Activated CD4-positive, alpha-beta memory T cell treated with anti-CD3 and anti-CD28 coated beads, Interleukin-2, amount 10 ng/mL, durations not matched to agents 7 days and 5 days (primary cell): ENCODE measurements around the gene TTC33. TPM values are rescaled to one million over a fixed set of nuclear protein-coding genes. Genes with fewer than 3 reads are reported as not detected.
"Not testable (repeated sequence)": the region's sequence is repeated elsewhere in the genome, so short reads cannot be mapped to it uniquely, and the experiment has no call there.

Experiments
- CTCF ChIA-PET: fragments of 350-600 bp; sonication (Branson Sonifier 250); formaldehyde crosslinking; loops from one replicate; lab custom pipeline; 2021; ENCODE audit warnings: antibody characterized with exemption, inconsistent platforms; lab: Charles Lee
- POLR2A ChIA-PET: fragments of 350-600 bp; sonication (Branson Sonifier 250); formaldehyde crosslinking; loops from one replicate; lab custom pipeline; 2021; ENCODE audit warnings: antibody characterized with exemption; lab: Charles Lee
- DNase-seq: peaks from one replicate; pipeline ENCODE4 v3.0.0-alpha.2; 2020
- H3K27ac Mint-ChIP-seq: one replicate; pipeline ENCODE4 v1.8.0; 2021; ENCODE audit warnings: mild to moderate bottlenecking, mixed read lengths
- H3K27me3 Mint-ChIP-seq: one replicate; pipeline ENCODE4 v1.8.0; 2021; ENCODE audit warnings: mixed read lengths
- H3K36me3 Mint-ChIP-seq: one replicate; pipeline ENCODE4 v1.8.0; 2021; ENCODE audit warnings: low read depth, mixed read lengths
- H3K4me1 Mint-ChIP-seq: one replicate; pipeline ENCODE4 v1.8.0; 2021; ENCODE audit warnings: mixed read lengths
- H3K4me3 Mint-ChIP-seq: one replicate; pipeline ENCODE4 v1.8.0; 2021; ENCODE audit warnings: mild to moderate bottlenecking, mixed read lengths
- H3K9me3 Mint-ChIP-seq: one replicate; pipeline ENCODE4 v1.8.0; 2021; ENCODE audit warnings: mixed read lengths
- total RNA-seq, 2 experiments: library from RNA; stranded (reverse); gene quantifications; one replicate each; pipeline ENCODE4 v1.2.3, GENCODE V29; 2021

Gene TTC33
- total RNA-seq, 2 experiments from 2014 or later, result 19.6 to 19.9 TPM

DNA sequence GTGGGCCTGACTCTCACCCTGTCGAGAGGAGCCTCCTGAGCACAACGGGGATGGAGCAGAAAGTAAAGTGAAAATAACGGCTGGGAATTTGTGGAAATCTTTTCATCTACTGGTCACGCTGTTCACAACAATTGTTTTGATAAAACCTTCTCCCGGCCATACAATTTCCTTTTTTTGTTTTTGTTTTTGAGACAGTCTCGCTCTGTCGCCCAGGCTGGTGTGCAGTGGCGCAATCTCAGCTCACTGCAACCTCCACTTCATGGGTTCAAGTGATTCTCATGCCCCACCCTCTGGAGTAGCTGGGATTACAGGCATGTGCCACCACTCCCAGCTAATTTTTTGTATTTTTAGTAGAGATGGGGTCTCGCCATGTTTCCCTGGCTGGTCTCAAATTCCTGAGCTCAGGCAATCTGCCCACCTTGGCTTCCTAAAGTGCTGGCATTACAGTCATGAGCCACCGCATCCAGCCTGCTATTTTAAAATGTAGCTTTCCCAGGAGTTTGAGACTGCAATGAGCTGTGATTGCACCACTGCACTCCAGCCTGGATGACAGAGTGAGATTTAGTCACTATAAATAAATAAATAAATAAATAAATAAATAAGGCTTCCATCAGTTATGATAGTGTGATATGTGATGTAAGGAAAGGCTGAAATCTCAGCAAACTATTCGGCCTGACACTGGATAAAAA is 149.5 kb downstream of the TTC33 start:
- Mint-ChIP-seq H3K4me3 (peak overlapping the region; percentile 28), H3K27ac (peak overlapping the region; percentile 65)
- CTCF ChIA-PET, result no interaction called here

DNA sequence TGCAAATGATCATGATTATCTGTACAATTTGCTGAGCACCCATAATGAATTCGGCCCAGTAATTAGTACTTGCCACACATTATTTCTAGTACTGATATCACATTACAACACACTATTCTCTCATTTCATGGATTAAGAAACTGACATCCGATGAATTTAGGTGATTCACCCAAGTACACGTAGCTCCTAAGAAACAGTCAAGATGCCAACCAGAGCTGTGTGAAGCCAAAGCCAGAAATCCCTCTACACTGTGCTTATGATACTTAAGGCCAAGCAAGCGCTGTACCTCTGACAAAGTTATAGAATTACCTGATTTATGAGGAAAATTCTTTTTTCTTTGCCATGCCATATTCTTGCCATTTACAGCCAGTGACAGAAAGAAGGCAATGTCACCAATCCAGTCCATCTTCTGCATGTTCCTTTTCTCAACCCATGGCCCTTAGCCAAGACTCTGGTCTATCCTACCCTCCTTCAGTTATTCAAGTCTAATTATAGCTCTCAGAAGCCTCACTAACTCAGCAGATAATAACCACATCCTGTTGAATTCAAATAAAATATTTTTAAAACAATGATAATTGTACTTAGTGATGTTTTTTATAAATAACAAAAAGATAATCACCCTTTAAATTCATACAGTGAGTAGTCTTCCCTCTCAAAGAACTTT is 150.3 kb downstream of the TTC33 start:
- Mint-ChIP-seq H3K36me3 (peaks cover 3% of the 10 kb centered on the region), H3K4me3 (peak overlapping the region; percentile 28), H3K27me3 (no peaks in the 10 kb centered on the region), H3K4me1 (peaks cover 32% of the 10 kb centered on the region), H3K9me3 (no peaks in the 10 kb centered on the region), H3K27ac (peak overlapping the region; percentile 65)
- no peak for DNase-seq
- CTCF ChIA-PET, result no interaction called here
- POLR2A ChIA-PET, result interaction anchor here (1.0 to 1.2 kb wide), 2 partner anchors 22 to 26 kb away, joined by 3 to 5 read pairs; no protein-coding TSS in a partner anchor

More for the DNA sequence above, 149.5 kb downstream of the TTC33 start:
- no peak for DNase-seq
- H3K4me1 Mint-ChIP-seq, result peaks cover 25% of the 10 kb centered on the region
- peaks cover 3% of the 10 kb centered on the region for H3K36me3 Mint-ChIP-seq
- peaks cover 3% of the 10 kb centered on the region for H3K9me3 Mint-ChIP-seq
- POLR2A ChIA-PET, result interaction anchor here (1.0 to 1.3 kb wide), 3 partner anchors 22 to 75 kb away, joined by 3 to 5 read pairs (median 3); no protein-coding TSS in a partner anchor
- H3K27me3 Mint-ChIP-seq, result no peaks in the 10 kb centered on the region

DNA sequence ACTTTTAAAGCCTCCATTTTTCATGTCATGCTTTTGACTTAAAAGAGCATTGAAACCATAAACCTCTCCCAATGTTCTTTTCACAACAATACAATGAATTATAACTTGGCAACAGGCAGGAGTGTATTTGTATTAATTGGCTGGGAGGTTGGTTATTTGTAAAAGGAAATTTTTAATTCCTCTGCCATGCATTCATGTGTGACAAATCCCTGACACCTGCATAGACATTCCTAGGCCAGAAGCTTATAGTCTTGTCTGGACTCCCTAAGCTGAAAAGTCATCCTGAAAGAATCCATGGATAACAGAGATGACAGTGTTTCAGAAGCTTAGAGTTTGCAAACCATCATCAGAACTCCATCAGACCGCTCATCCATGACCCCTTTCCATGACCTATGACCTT is 152.4 kb downstream of the TTC33 start:
- POLR2A ChIA-PET, result interaction anchor here (1.2 kb wide), 2 partner anchors 25 to 49 kb away, joined by 3 read pairs; no protein-coding TSS in a partner anchor

DNA sequence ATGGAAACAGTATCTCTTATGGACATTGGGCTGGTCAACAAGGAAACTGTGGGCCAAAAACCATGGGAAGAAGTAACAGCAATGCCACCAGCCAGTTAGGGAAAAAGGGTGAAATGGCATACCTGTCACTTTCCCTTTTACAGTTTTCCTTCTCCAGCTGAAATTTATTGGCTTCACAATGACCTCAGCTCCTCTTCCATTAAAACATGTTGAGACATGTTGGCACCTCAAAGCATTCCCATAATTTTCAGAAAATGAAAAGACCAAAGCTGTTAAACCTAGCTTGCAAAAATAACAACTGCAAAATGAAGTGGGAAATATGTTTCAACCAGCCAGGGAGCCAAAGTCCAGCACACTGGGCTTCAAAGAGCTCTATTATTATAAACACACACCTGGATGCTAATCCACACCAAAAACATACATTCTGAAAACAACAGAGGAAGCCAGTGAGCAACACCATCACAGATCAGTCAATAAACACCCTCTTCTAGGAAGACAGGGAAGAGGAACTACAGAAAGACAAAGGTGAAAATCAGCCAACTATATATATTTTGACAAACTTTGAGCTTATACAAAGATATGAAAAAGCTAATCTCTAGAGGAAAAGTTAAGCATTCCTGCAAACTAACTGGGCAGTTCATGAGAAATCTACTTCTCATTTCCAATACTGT is 154.4 kb downstream of the TTC33 start:
- no peak for DNase-seq
- POLR2A ChIA-PET, result interaction anchor here (1.0 to 1.1 kb wide), 2 partner anchors 11 to 13 kb away, joined by 3 read pairs; no protein-coding TSS in a partner anchor
- H3K27ac Mint-ChIP-seq, result no peak overlapping the region
- no peaks in the 10 kb centered on the region for H3K9me3 Mint-ChIP-seq
- CTCF ChIA-PET, result interaction anchor here (0.6 to 1.0 kb wide), 2 partner anchors 10 to 14 kb away, joined by 3 read pairs; no protein-coding TSS in a partner anchor
- no peak overlapping the region for H3K4me3 Mint-ChIP-seq
- H3K27me3 Mint-ChIP-seq, result peaks cover 2% of the 10 kb centered on the region
- peaks cover 9% of the 10 kb centered on the region for H3K36me3 Mint-ChIP-seq
- peaks cover 42% of the 10 kb centered on the region for H3K4me1 Mint-ChIP-seq

More for the DNA sequence above, 152.4 kb downstream of the TTC33 start:
- CTCF ChIA-PET, result no interaction called here
- Mint-ChIP-seq H3K4me3 (no peak overlapping the region), H3K36me3 (peaks cover 3% of the 10 kb centered on the region), H3K27ac (no peak overlapping the region), H3K27me3 (no peaks in the 10 kb centered on the region), H3K4me1 (peaks cover 40% of the 10 kb centered on the region), H3K9me3 (no peaks in the 10 kb centered on the region)
- DNase-seq, result no peak

DNA sequence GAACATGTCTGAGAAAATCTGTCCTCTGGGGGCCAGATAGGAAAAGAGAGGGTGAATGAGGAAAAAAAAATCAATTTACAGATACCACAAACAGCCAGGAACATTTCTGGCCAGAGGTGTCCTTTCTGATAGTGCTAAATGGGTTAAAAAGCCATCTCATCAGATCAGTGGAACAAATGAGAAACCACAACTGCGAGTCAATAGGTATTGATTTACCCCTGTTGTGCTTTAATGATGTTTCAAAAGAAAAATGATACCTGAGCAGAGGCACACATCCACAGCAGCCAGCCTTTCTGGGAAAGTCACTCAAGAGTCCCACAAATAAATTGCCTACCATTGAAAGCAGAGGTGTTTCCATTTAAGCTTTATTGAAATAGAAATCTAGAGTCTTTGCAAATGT is 155.4 kb downstream of the TTC33 start:
- Mint-ChIP-seq H3K27me3 (peaks cover 2% of the 10 kb centered on the region), H3K4me1 (peaks cover 34% of the 10 kb centered on the region), H3K27ac (no peak overlapping the region), H3K4me3 (no peak overlapping the region), H3K36me3 (peaks cover 9% of the 10 kb centered on the region), H3K9me3 (no peaks in the 10 kb centered on the region)
- POLR2A ChIA-PET, result interaction anchor here (1.1 kb wide), 1 partner anchor 12 kb away, joined by 3 read pairs; no protein-coding TSS in a partner anchor
- CTCF ChIA-PET, result interaction anchor here (1.0 kb wide), 1 partner anchor 9 kb away, joined by 3 read pairs; no protein-coding TSS in a partner anchor
- no peak for DNase-seq

DNA sequence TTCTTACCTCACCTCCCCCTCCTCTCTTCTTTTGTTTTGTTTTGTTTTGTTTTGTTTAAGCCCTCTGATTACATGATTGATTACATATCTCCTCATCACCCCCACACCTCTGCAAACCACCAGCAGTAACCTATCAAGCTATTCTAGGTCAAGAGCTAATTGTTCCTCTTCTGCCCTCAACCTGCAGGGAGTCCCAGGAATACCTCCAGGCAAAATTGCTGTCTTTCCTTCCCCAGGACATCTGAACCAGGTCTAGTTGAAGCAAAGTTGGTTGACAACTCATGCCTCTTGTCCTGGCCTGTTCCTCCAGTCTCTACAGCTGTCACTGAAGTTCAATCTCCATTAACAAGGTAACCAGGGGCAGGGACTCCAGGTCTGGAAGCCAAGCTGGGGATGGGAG is 156.1 kb downstream of the TTC33 start:
- H3K4me1 Mint-ChIP-seq, result peaks cover 31% of the 10 kb centered on the region
- CTCF ChIA-PET, result no interaction called here
- POLR2A ChIA-PET, result interaction anchor here (1.0 kb wide), 1 partner anchor 163 kb away, joined by 3 read pairs; no protein-coding TSS in a partner anchor

DNA sequence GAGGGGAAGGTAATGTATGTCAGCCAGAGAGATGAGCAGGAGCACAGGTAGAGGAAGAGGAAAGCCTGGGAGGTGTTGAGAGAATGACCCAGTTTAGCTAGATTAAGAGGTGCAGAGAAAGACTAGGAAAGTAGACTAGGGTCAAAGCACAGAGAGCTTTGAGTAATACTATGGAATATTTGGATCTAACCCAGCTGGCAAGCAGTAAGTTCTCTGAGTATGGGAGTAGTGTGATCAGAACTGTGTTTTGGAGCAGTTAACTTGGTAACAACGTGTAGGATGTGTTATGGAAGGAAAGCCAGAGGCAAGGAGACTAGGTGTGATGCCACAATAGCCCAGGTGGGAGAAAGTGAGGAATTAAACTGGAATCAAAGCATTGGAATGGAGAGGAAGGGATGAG is 160.9 kb downstream of the TTC33 start:
- no peak for DNase-seq
- H3K36me3 Mint-ChIP-seq, result peaks cover 14% of the 10 kb centered on the region
- ChIA-PET CTCF (no interaction called here), POLR2A (no interaction called here)
- peaks cover 27% of the 10 kb centered on the region for H3K4me1 Mint-ChIP-seq
- H3K27ac Mint-ChIP-seq, result no peak overlapping the region
- peaks cover 2% of the 10 kb centered on the region for H3K27me3 Mint-ChIP-seq
- H3K4me3 Mint-ChIP-seq, result no peak overlapping the region
- peaks cover 5% of the 10 kb centered on the region for H3K9me3 Mint-ChIP-seq

More for the DNA sequence above, 156.1 kb downstream of the TTC33 start:
- H3K27me3 Mint-ChIP-seq, result peaks cover 2% of the 10 kb centered on the region
- no peak overlapping the region for H3K4me3 Mint-ChIP-seq
- H3K9me3 Mint-ChIP-seq, result no peaks in the 10 kb centered on the region
- peaks cover 9% of the 10 kb centered on the region for H3K36me3 Mint-ChIP-seq
- DNase-seq, result no peak
- no peak overlapping the region for H3K27ac Mint-ChIP-seq

DNA sequence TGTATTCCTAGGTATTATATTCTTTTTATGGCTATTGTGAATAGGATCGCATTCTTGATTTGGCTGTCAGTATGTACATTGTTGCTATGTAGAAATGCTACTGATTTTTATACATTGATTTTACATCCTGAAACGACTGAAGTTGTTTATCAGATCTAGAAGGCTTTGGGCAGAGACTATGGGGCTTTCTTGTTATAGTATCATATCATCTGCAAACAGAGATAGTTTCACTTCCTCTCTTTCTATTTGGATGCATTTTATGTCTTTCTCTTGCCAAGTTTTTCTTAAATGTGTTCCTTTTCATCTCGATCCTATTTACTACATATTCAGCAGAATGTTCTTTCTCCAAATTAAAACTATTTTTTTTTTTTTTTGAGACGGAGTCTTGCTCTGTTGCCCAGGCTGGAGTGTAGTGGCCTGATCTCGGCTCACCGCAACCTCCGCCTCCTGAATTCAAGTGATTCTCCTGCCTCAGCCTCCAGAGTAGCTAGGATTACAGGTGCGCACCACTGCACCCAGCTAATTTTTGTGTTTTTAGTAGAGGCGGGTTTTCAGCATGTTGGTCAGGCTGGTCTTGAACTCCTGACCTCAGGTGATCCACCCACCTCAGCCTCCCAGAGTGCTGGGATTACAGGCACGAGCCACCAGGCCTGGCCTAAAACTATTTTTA is 163.9 kb downstream of the TTC33 start:
- Mint-ChIP-seq H3K36me3 (peaks cover 12% of the 10 kb centered on the region), H3K4me1 (peaks cover 18% of the 10 kb centered on the region), H3K27ac (peak overlapping the region; percentile 23)
- H3K9me3 Mint-ChIP-seq, POLR2A ChIA-PET, H3K4me3 Mint-ChIP-seq, H3K27me3 Mint-ChIP-seq, DNase-seq: not testable (repeated sequence)
- CTCF ChIA-PET, result interaction anchor here (0.9 kb wide), 1 partner anchor 9 kb away, joined by 3 read pairs; no protein-coding TSS in a partner anchor

DNA sequence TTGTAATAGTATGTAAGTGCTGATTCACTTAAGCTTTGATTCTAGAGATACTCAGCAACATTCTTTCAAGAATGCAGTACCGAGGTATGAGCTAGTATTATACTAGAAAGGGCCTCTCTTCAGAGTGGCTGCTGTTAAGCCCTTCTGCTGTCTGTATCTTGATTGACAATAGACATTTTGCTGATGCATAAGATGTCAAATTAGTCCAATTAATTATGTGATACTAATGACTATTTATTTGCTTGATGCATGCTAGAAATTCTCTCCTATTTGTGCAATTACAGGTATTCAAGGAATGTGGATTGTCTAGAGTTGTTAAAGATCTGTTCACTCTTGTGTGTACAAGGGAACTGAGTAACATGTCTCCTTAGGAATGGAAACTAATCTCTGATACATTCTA is 168.4 kb downstream of the TTC33 start:
- POLR2A ChIA-PET, result no interaction called here
- peaks cover 8% of the 10 kb centered on the region for H3K9me3 Mint-ChIP-seq
- peaks cover 15% of the 10 kb centered on the region for H3K36me3 Mint-ChIP-seq
- H3K27me3 Mint-ChIP-seq, result no peaks in the 10 kb centered on the region
- peaks cover 24% of the 10 kb centered on the region for H3K4me1 Mint-ChIP-seq
- no peak overlapping the region for H3K27ac Mint-ChIP-seq
- CTCF ChIA-PET, result no interaction called here
- no peak overlapping the region for H3K4me3 Mint-ChIP-seq
- DNase-seq, result no peak

DNA sequence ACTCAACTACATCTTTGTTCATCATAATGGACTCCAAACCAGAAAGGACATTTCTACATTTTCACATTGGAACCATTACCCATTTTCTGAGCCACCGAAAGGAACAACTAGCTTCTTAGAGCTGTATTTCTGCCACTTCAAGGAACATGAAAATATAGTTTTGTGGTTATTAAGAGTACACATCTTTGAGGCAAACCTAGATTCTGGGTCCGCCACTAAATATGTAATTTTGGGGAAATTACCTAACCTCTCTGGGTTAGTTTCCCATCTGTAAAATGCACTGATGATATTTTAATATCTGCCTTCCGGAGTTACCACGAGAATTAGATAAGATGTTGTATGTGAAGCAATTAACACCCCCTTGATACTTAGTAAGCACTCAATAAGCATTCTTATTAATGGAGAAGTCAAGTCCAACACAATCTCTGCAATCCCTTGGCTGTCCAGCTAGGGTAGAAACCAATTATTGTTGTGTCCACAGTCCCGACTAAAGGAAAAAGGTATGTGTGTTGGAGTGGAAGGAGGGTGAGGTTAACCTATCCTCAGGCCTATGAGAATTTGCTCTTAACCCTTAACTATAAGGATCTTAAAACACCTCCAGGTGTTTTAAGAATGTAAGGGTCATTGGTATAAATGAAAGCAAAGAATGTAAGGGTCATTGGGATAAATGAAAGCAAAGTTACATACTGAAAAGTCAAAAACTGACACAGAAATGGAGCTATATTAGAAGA is 170.1 kb downstream of the TTC33 start:
- ChIA-PET CTCF (no interaction called here), POLR2A (no interaction called here)
- Mint-ChIP-seq H3K4me1 (peaks cover 14% of the 10 kb centered on the region), H3K27ac (no peak overlapping the region), H3K27me3 (no peaks in the 10 kb centered on the region), H3K36me3 (peaks cover 15% of the 10 kb centered on the region), H3K4me3 (no peak overlapping the region), H3K9me3 (peaks cover 8% of the 10 kb centered on the region)
- no peak for DNase-seq

DNA sequence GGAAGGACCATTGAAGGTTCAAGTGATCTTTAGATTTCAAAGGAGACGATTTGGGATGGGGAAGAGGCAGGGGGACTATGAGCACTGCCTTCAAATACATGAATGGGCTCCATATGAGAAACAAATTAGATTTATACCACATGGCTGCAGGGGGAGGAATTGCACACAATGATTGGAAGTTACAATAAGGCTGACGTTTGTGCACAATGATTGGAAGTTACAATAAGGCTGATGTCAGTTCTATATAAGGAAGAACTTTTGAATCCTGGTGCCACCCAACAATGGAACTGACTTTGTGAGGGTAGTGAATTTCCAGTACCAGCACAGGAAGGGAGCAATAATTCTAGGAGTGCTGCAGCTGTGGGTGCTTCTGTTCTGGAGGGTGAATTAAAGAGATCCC is 171.7 kb downstream of the TTC33 start:
- Mint-ChIP-seq H3K4me3 (no peak overlapping the region), H3K4me1 (peaks cover 20% of the 10 kb centered on the region), H3K36me3 (peaks cover 7% of the 10 kb centered on the region), H3K9me3 (peaks cover 3% of the 10 kb centered on the region), H3K27me3 (no peaks in the 10 kb centered on the region), H3K27ac (no peak overlapping the region)
- ChIA-PET POLR2A (no interaction called here), CTCF (no interaction called here)
- DNase-seq, result no peak
